HCT116 (cell line): ENCODE data around the gene PDZRN4. TPM values are rescaled to one million over a fixed set of nuclear protein-coding genes. Genes with fewer than 3 reads are reported as not detected.

ENCODE experiments used
- ATAC-seq: fragments of 200-7000 bp; cut with Tn5 transposase; 2 replicates; pipeline ENCODE4 v1.9.1; 2020; ENCODE audit warnings: mild to moderate bottlenecking, moderate library complexity
- BruUV-seq: library from RNA; stranded (reverse); fragments of 400-500 nt; replicated peaks from 2 replicates; lab custom pipeline; 2021; lab: Mats Ljungman, UMichigan
- CTCF ChIA-PET: fragments of 300-600 bp; sonication (Branson Sonifier 250); formaldehyde crosslinking; loops from one replicate; lab custom pipeline; 2021; ENCODE audit warnings: antibody characterized with exemption; lab: Charles Lee
- POLR2A ChIA-PET: fragments of 300-600, 350-600 bp; sonication (Branson Sonifier 250); formaldehyde crosslinking; loops from one replicate; lab custom pipeline; 2021; ENCODE audit warnings: antibody characterized with exemption; lab: Charles Lee
- RAD21 ChIA-PET, 2 experiments: fragments of 300-600 bp; sonication (Branson Sonifier 250); formaldehyde crosslinking; loops; one replicate each; lab custom pipeline; 2023; ENCODE audit warnings: low total read pairs in 2 of 2; ENCODE audit not compliant: uncharacterized antibody in 2 of 2, unreplicated experiment in 2 of 2, low non-redundant PET in 1 of 2; lab: Charles Lee
- DNase-seq: peaks from one replicate; pipeline ENCODE4 v3.0.0-alpha.2; 2010; ENCODE audit warnings: low read depth, low spot score
- H2AFZ ChIP-seq: fragments of 200-600 bp; shearing (Covaris generic), sonication (generic); 2 replicates; pipeline ENCODE4 v1.6.1; 2017; ENCODE audit warnings: low read depth, mixed run types, mixed read lengths, antibody characterized with exemption, low read length; ENCODE audit not compliant: poor library complexity, severe bottlenecking
- H3K27ac ChIP-seq: 2 replicates; pipeline ENCODE4 v1.5.1; 2012; ENCODE audit warnings: low read depth, low read length
- H3K27me3 ChIP-seq: fragments of 200-600 bp; sonication (generic); 2 replicates; pipeline ENCODE4 v1.6.1; 2016; ENCODE audit warnings: mixed run types, low read length, mixed read lengths; ENCODE audit not compliant: insufficient read depth
- H3K36me3 ChIP-seq, 2 experiments: fragments of 200-500 bp in 1 of 2; fragments of 200-600 bp in 1 of 2; sonication (Bioruptor generic) in 1 of 2; sonication (generic) in 1 of 2; 2 replicates each; pipeline versions ENCODE4 v1.5.1 to v1.6.1; 2014 to 2016; ENCODE audit warnings: low read length in 2 of 2, inconsistent platforms in 1 of 2, mixed read lengths in 1 of 2, mixed run types in 1 of 2; ENCODE audit not compliant: insufficient read depth in 2 of 2, control insufficient read depth in 1 of 2
- H3K4me1 ChIP-seq, 2 experiments: fragments of 200-600 bp in 1 of 2; sonication (generic) in 1 of 2; 2 replicates each; pipeline versions ENCODE4 v1.5.1 to v1.6.1; 2012 to 2017; ENCODE audit warnings: low read length in 2 of 2, inconsistent platforms in 1 of 2, mild to moderate bottlenecking in 1 of 2, mixed read lengths in 1 of 2, mixed run types in 1 of 2, moderate library complexity in 1 of 2; ENCODE audit not compliant: insufficient read depth in 2 of 2, control insufficient read depth in 1 of 2
- H3K4me2 ChIP-seq: fragments of 200-600 bp; sonication (generic); 2 replicates; pipeline ENCODE4 v1.6.1; 2017; ENCODE audit warnings: mixed run types, low read length, mixed read lengths
- H3K4me3 ChIP-seq, 2 experiments: fragments of 200-600 bp in 1 of 2; sonication (generic) in 1 of 2; replicated peaks in 1 of 2; 2 replicates each; pipeline ENCODE4 v1.5.1; 2011 to 2016; ENCODE audit warnings: low read length in 2 of 2, control low read depth in 1 of 2, low read depth in 1 of 2, mild to moderate bottlenecking in 1 of 2, mixed read lengths in 1 of 2, mixed run types in 1 of 2
- H3K79me2 ChIP-seq: fragments of 200-600 bp; sonication (generic); 2 replicates; pipeline ENCODE4 v1.6.1; 2017; ENCODE audit warnings: mild to moderate bottlenecking, mixed run types, low read length, moderate library complexity, mixed read lengths; ENCODE audit not compliant: insufficient read depth
- H3K9ac ChIP-seq: fragments of 200-600 bp; sonication (generic); 2 replicates; pipeline ENCODE4 v1.6.1; 2016; ENCODE audit warnings: low read length, mixed read lengths
- H3K9me2 ChIP-seq: fragments of 200-600 bp; sonication (generic), shearing (Covaris generic); 2 replicates; pipeline ENCODE4 v1.6.1; 2017; ENCODE audit warnings: mixed run types, mild to moderate bottlenecking, moderate library complexity; ENCODE audit not compliant: insufficient read depth
- H3K9me3 ChIP-seq, 2 experiments: fragments of 200-500 bp in 1 of 2; fragments of 200-600 bp in 1 of 2; sonication (Bioruptor generic) in 1 of 2; sonication (generic) in 1 of 2; 2 replicates each; pipeline ENCODE4 v1.6.1; 2014 to 2017; ENCODE audit warnings: low read length in 2 of 2, mixed read lengths in 2 of 2, inconsistent platforms in 1 of 2, low read depth in 1 of 2, mild to moderate bottlenecking in 1 of 2, mixed run types in 1 of 2, moderate library complexity in 1 of 2; ENCODE audit not compliant: control insufficient read depth in 1 of 2, insufficient read depth in 1 of 2
- H4K20me1 ChIP-seq: fragments of 200-600 bp; sonication (generic), shearing (Covaris generic); 2 replicates; pipeline ENCODE4 v1.6.1; 2017; ENCODE audit warnings: mixed run types, mild to moderate bottlenecking, moderate library complexity; ENCODE audit not compliant: insufficient read depth
- ATF3 ChIP-seq: IDR thresholded peaks from 2 replicates; pipeline ENCODE4 v1.6.1; 2012
- CBX3 ChIP-seq: IDR thresholded peaks from 2 replicates; pipeline ENCODE4 v1.6.1; 2012; ENCODE audit warnings: low read depth
- EGR1 ChIP-seq: IDR thresholded peaks from 2 replicates; pipeline ENCODE4 v1.6.1; 2012; ENCODE audit warnings: low read depth
- ELF1 ChIP-seq: IDR thresholded peaks from 2 replicates; pipeline ENCODE4 v1.6.1; 2012; ENCODE audit warnings: low read depth, borderline replicate concordance
- EZH2phosphoT487 ChIP-seq: fragments of 200-600 bp; IDR thresholded peaks from 2 replicates; pipeline ENCODE4 v1.6.1; 2018; ENCODE audit warnings: antibody characterized with exemption, borderline replicate concordance
- POLR2A ChIP-seq: IDR thresholded peaks from 2 replicates; pipeline ENCODE4 v1.7.0; 2011; ENCODE audit warnings: borderline replicate concordance; ENCODE audit not compliant: insufficient read depth, insufficient read length; ENCODE audit errors: extremely low read depth
- RAD21 ChIP-seq: IDR thresholded peaks from 2 replicates; pipeline ENCODE4 v1.6.1; 2012; ENCODE audit warnings: low read depth, mild to moderate bottlenecking
- SP1 ChIP-seq: IDR thresholded peaks from 2 replicates; pipeline ENCODE4 v1.6.1; 2012; ENCODE audit warnings: low read depth
- SRF ChIP-seq: IDR thresholded peaks from 2 replicates; pipeline ENCODE4 v1.6.1; 2012; ENCODE audit warnings: low read depth
- TCF7L2 ChIP-seq: IDR thresholded peaks from 2 replicates; pipeline ENCODE4 v1.7.0; 2011; ENCODE audit warnings: borderline replicate concordance, inconsistent platforms; ENCODE audit not compliant: insufficient read depth, insufficient read length; ENCODE audit errors: extremely low read depth
- YY1 ChIP-seq: IDR thresholded peaks from 2 replicates; pipeline ENCODE4 v1.6.1; 2011; ENCODE audit warnings: low read length, low read depth, moderate library complexity, mild to moderate bottlenecking; ENCODE audit not compliant: insufficient replicate concordance; ENCODE audit errors: extremely low read depth
- ZFX ChIP-seq: fragments of 450-650 bp; IDR thresholded peaks from 2 replicates; pipeline ENCODE4 v1.6.1; 2017
- intact Hi-C: fragments of 100-400 bp; cut with micrococcal nuclease; formaldehyde crosslinking; loops from 2 replicates; pipeline ENCODE4 v1.10.0; 2022
- total RNA-seq: library from RNA; stranded (reverse); gene quantifications from one replicate; pipeline ENCODE4 v1.2.1, GENCODE V29; 2021; ENCODE audit not compliant: unreplicated experiment

PDZRN4 gene
- total RNA-seq, 1 experiment from 2014 or later: not detected

- no peak for TF ChIP-seq TCF7L2
- TF ChIP-seq POLR2A: no peak
- TF ChIP-seq SP1: no peak
- TF ChIP-seq EZH2phosphoT487: no peak
- TF ChIP-seq CBX3: no peak
These were observed 25.5 kb downstream of the PDZRN4 start (continued) for GRCh38 chr12:41213648-41214047.

GRCh38 chr12:41217727-41218126 lies 29.6 kb downstream of the PDZRN4 start:
- Histone ChIP-seq H3K27ac (no peak overlapping the region), H3K9me3 (no peaks in the 10 kb centered on the region), H3K36me3 (no peaks in the 10 kb centered on the region), H3K4me1 (no peaks in the 10 kb centered on the region), H3K79me2 (no peaks in the 10 kb centered on the region), H3K4me2 (no peak overlapping the region), H3K9me2 (no peaks in the 10 kb centered on the region), H3K4me3 (no peak overlapping the region), H4K20me1 (no peaks in the 10 kb centered on the region), H3K27me3 (no peaks in the 10 kb centered on the region), H3K9ac (no peak overlapping the region), H2AFZ (no peak overlapping the region)
- no peak for ATAC-seq
- ChIA-PET CTCF (no interaction called here), RAD21 (no interaction called here), POLR2A (no interaction called here)
- no TSS peak for BruUV-seq
- DNase-seq: no peak
- TF ChIP-seq ZFX: no peak
- TF ChIP-seq YY1: no peak
- no peak for TF ChIP-seq RAD21
- TF ChIP-seq SP1: no peak
- TF ChIP-seq SRF: no peak
- intact Hi-C loops: no loop called here

GRCh38 chr12:41220931-41221330 lies 32.8 kb downstream of the PDZRN4 start:
- no peaks in the 10 kb centered on the region for H3K9me3 ChIP-seq
- no TSS peak for BruUV-seq
- CTCF ChIA-PET: no interaction called here
- POLR2A ChIA-PET: no interaction called here
- no peak overlapping the region for H3K4me3 ChIP-seq
- RAD21 ChIA-PET: no interaction called here
- H2AFZ ChIP-seq: no peak overlapping the region
- no peaks in the 10 kb centered on the region for H3K79me2 ChIP-seq
- H3K9me2 ChIP-seq: no peaks in the 10 kb centered on the region
- ATAC-seq: no peak
- H3K36me3 ChIP-seq: no peaks in the 10 kb centered on the region
- H3K27me3 ChIP-seq: no peaks in the 10 kb centered on the region
- H3K27ac ChIP-seq: no peak overlapping the region
- TF ChIP-seq ELF1 (no peak), EGR1 (no peak), ATF3 (no peak)
- DNase-seq: no peak
- intact Hi-C loops: no loop called here
- H3K9ac ChIP-seq: no peak overlapping the region
- H3K4me1 ChIP-seq: no peaks in the 10 kb centered on the region
- H4K20me1 ChIP-seq: no peaks in the 10 kb centered on the region
- no peak overlapping the region for H3K4me2 ChIP-seq
